K562 (cell line): Measurements from ENCODE around the gene TPRG1L. TPM values are rescaled to one million over a fixed set of nuclear protein-coding genes. Genes with fewer than 3 reads are reported as not detected.

Experiments used
- HCFC1 ChIP-seq: IDR thresholded peaks from 2 replicates; pipeline ENCODE4 v1.6.1; 2012; ENCODE audit warnings: low read depth, low read length, improper control_type of control experiment
- IRF2 ChIP-seq: sonication (generic); formaldehyde crosslinking; IDR thresholded peaks from 2 replicates; pipeline ENCODE4 v1.8.1; 2022; ENCODE audit warnings: mild to moderate bottlenecking, missing genetic modification reagents
- KDM2B ChIP-seq: fragments of 250-450 bp; sonication (Bioruptor Pico); IDR thresholded peaks from 2 replicates; pipeline ENCODE4 v1.8.0; 2021; ENCODE audit warnings: mild to moderate bottlenecking, moderate library complexity
- L3MBTL2 ChIP-seq: fragments of 450-650 bp; IDR thresholded peaks from 2 replicates; pipeline ENCODE4 v1.6.1; 2016; ENCODE audit warnings: mild to moderate bottlenecking, moderate library complexity
- MTA1 ChIP-seq: fragments of 450-650 bp; IDR thresholded peaks from 2 replicates; pipeline ENCODE4 v1.6.1; 2017; ENCODE audit warnings: borderline replicate concordance
- PHB ChIP-seq: fragments of 250-450 bp; sonication (Bioruptor Pico); IDR thresholded peaks from 2 replicates; pipeline ENCODE4 v1.5.0; 2021
- POLR2A ChIP-seq: fragments of 450-650 bp; conservative IDR thresholded peaks from 2 replicates; pipeline ENCODE4 v1.6.1; 2016
- RBM39 ChIP-seq: fragments of 200-400 bp; formaldehyde crosslinking; optimal IDR thresholded peaks from 2 replicates; pipeline ENCODE3; 2018; ENCODE audit warnings: low read depth, low read length
- SOX6 ChIP-seq: fragments of 450-650 bp; IDR thresholded peaks from 2 replicates; pipeline ENCODE4 v1.6.1; 2014; ENCODE audit warnings: mild to moderate bottlenecking
- YY1 ChIP-seq, 3 experiments: IDR thresholded peaks; 2 replicates each; pipeline ENCODE4 v1.6.1; 2011; ENCODE audit warnings: low read length in 2 of 3, mild to moderate bottlenecking in 2 of 3, moderate library complexity in 2 of 3, borderline replicate concordance in 1 of 3, control low read depth in 1 of 3, low read depth in 1 of 3; ENCODE audit not compliant: insufficient read depth in 3 of 3, insufficient replicate concordance in 2 of 3, control insufficient read depth in 1 of 3, insufficient read length in 1 of 3; ENCODE audit errors: extremely low read depth in 1 of 3
- ZBTB12 ChIP-seq: fragments of 250-450 bp; sonication (Bioruptor Pico); IDR thresholded peaks from 2 replicates; pipeline ENCODE4 v1.4.0; 2020
- ZNF699 ChIP-seq: fragments of 250-450 bp; sonication (Bioruptor Pico); IDR thresholded peaks from 2 replicates; pipeline ENCODE4 v1.8.0; 2021; ENCODE audit warnings: mild to moderate bottlenecking, moderate library complexity; ENCODE audit not compliant: insufficient replicate concordance
- ZNF79 ChIP-seq: fragments of 250-450 bp; sonication (Bioruptor Pico); IDR thresholded peaks from 2 replicates; pipeline ENCODE4 v1.4.0; 2020; ENCODE audit warnings: low read depth, mild to moderate bottlenecking, moderate library complexity
- polyA plus RNA-seq, 8 experiments: library from polyadenylated mRNA; depleted of rRNA in 4 of 8; stranded (reverse) in 5 of 8; unstranded in 3 of 8; fragments of >200 nt; fragmentation: Nextera tagmentation in 2 of 8; fragmentation: Illumina TruSeq in 1 of 8; extraction: Ambion mirVana in 2 of 8; extraction: Trizol in 1 of 8; gene quantifications; 2 replicates each; pipeline versions ENCODE4 v1.2.1 to v1.2.3, GENCODE V29; 2011 to 2014; ENCODE audit warnings: inconsistent platforms in 1 of 8, missing spikeins in 1 of 8
- total RNA-seq, 7 experiments: library from RNA; depleted of rRNA in 6 of 7; stranded (reverse); fragments of >200 nt in 6 of 7; fragmentation: Illumina TruSeq in 2 of 7; extraction: Trizol in 2 of 7; gene quantifications; 2 replicates each; pipeline versions ENCODE4 v1.2.1 to v1.2.3, GENCODE V29; 2011 to 2021; ENCODE audit warnings: low replicate concordance in 1 of 7
- TF ChIP-seq, protein P1 (sequence below): sonication (generic); formaldehyde crosslinking; IDR thresholded peaks from 2 replicates; pipeline ENCODE4 v1.8.0; 2022; ENCODE audit warnings: missing genetic modification reagents, mild to moderate bottlenecking, moderate library complexity, borderline replicate concordance
- TF ChIP-seq, protein P2 (sequence below): sonication (generic); formaldehyde crosslinking; IDR thresholded peaks from 2 replicates; pipeline ENCODE4 v1.8.0; 2022; ENCODE audit warnings: mild to moderate bottlenecking, low read depth, missing genetic modification reagents
- TF ChIP-seq, protein P3 (sequence below), 2 experiments: IDR thresholded peaks; 2 replicates each; pipeline ENCODE4 v1.6.1; 2011; ENCODE audit warnings: borderline replicate concordance in 1 of 2, control low read depth in 1 of 2, low read depth in 1 of 2, low read length in 1 of 2, mild to moderate bottlenecking in 1 of 2, mixed read lengths in 1 of 2, moderate library complexity in 1 of 2; ENCODE audit not compliant: insufficient read depth in 1 of 2, insufficient read length in 1 of 2, poor library complexity in 1 of 2, severe bottlenecking in 1 of 2; ENCODE audit errors: extremely low read depth in 1 of 2
- TF ChIP-seq, protein P4 (sequence below), 2 experiments: fragments of 450-650 bp; conservative IDR thresholded peaks; 2 replicates each; pipeline ENCODE4 v1.6.1; 2017; ENCODE audit warnings: mild to moderate bottlenecking in 2 of 2, moderate library complexity in 2 of 2
- TF ChIP-seq, protein P5 (sequence below): fragments of 450-650 bp; IDR thresholded peaks from one replicate; pipeline ENCODE4 v1.6.1; 2018; ENCODE audit warnings: mild to moderate bottlenecking, moderate library complexity; ENCODE audit not compliant: partially characterized antibody

TPRG1L gene
- total and polyA plus RNA-seq, 9 of the 15 experiments (the other 6 are each of a cell fraction or from before 2014, with no cell fraction given): 1.6 to 11.0 (median 6.2) TPM

DNA sequence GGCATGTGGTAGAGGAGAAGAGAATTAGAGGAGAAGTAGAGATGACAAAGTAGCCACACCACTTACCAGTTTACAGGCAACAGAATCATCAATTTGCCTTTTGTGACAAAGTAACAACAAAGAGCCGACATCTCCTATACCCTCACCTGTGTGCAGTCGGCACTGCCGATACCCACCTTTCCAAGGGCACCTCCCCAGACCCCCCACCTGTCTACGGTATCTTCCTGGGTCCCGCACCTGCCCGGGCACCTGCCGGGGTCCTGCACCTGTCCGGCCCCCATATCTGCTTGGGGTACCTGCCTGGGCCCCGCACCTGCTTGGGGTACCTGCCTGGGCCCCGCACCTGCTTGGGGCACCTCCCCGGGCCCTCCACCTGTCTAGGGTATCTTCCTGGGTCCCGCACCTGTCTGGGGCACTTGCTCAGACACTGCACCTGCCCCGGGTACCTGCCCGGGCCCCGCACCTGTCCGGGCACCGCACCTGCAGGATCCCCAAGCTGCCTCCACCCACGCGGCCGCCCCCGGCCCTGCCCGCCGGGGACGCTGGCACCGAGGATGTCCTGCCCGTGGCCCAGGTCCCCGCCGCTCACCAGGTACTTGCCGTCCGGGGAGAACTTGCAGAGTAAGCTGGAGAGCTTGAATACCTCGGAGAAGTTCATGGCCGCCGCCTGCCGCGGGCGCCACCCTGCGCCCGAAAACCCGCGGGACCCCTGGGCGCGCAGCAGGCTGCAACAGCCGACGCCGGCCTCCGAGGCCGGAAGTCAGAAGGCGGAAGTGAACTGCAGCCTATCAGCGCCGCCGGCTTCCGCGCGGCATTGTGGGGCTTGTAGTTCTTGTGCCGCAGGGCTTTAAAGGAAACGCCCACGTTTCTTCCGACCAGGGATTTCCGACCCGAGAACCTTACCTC lies 24.8 kb downstream of the TPRG1L start, which contains the start of gene WRAP73 (continued):
- TF ChIP-seq, protein P1, sequence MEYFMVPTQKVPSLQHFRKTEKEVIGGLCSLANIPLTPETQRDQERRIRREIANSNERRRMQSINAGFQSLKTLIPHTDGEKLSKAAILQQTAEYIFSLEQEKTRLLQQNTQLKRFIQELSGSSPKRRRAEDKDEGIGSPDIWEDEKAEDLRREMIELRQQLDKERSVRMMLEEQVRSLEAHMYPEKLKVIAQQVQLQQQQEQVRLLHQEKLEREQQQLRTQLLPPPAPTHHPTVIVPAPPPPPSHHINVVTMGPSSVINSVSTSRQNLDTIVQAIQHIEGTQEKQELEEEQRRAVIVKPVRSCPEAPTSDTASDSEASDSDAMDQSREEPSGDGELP (CRISPR knock-in tag): peak; percentile 76
- TF ChIP-seq MTA1: peak; percentile 88
- TF ChIP-seq IRF2 (CRISPR knock-in tag): no peak
- 0 out of 2 replicates have a peak, but pooled peaks have one; percentile 46 for TF ChIP-seq PHB (CRISPR knock-in tag)
- no peak for TF ChIP-seq ZNF699
- TF ChIP-seq SOX6: no peak; the same call in 1 of the 2 replicates
- TF ChIP-seq RBM39: no peak
- TF ChIP-seq, protein P2, sequence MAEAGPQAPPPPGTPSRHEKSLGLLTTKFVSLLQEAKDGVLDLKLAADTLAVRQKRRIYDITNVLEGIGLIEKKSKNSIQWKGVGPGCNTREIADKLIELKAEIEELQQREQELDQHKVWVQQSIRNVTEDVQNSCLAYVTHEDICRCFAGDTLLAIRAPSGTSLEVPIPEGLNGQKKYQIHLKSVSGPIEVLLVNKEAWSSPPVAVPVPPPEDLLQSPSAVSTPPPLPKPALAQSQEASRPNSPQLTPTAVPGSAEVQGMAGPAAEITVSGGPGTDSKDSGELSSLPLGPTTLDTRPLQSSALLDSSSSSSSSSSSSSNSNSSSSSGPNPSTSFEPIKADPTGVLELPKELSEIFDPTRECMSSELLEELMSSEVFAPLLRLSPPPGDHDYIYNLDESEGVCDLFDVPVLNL (CRISPR knock-in tag): no peak
- peak; percentile 97 for TF ChIP-seq HCFC1
- TF ChIP-seq, protein P3, sequence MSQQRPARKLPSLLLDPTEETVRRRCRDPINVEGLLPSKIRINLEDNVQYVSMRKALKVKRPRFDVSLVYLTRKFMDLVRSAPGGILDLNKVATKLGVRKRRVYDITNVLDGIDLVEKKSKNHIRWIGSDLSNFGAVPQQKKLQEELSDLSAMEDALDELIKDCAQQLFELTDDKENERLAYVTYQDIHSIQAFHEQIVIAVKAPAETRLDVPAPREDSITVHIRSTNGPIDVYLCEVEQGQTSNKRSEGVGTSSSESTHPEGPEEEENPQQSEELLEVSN (IDR thresholded peaks at IDR 0.05; ENCODE audit: borderline replicate concordance in 1 of 2, extremely low read depth in 1 of 2, insufficient read depth in 1 of 2, insufficient read length in 1 of 2, low read depth in 1 of 2, low read length in 1 of 2, poor library complexity in 1 of 2, severe bottlenecking in 1 of 2): peak; percentile 83 to 97
- peak; percentile 95 for TF ChIP-seq L3MBTL2
- TF ChIP-seq, protein P4, sequence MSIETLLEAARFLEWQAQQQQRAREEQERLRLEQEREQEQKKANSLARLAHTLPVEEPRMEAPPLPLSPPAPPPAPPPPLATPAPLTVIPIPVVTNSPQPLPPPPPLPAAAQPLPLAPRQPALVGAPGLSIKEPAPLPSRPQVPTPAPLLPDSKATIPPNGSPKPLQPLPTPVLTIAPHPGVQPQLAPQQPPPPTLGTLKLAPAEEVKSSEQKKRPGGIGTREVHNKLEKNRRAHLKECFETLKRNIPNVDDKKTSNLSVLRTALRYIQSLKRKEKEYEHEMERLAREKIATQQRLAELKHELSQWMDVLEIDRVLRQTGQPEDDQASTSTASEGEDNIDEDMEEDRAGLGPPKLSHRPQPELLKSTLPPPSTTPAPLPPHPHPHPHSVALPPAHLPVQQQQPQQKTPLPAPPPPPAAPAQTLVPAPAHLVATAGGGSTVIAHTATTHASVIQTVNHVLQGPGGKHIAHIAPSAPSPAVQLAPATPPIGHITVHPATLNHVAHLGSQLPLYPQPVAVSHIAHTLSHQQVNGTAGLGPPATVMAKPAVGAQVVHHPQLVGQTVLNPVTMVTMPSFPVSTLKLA (conservative IDR thresholded peaks at IDR 0.05): peak; percentile 61 to 84
- TF ChIP-seq YY1 (IDR thresholded peaks at IDR 0.05; ENCODE audit: borderline replicate concordance in 1 of 3, control insufficient read depth in 1 of 3, extremely low read depth in 1 of 3, insufficient read depth in 3 of 3, insufficient read length in 1 of 3, insufficient replicate concordance in 2 of 3, low read depth in 1 of 3, low read length in 2 of 3): peak; percentile 52 to 95 (median 91)
- TF ChIP-seq ZBTB12: 0 out of 2 replicates have a peak, but pooled peaks have one; percentile 43
- TF ChIP-seq, protein P5, sequence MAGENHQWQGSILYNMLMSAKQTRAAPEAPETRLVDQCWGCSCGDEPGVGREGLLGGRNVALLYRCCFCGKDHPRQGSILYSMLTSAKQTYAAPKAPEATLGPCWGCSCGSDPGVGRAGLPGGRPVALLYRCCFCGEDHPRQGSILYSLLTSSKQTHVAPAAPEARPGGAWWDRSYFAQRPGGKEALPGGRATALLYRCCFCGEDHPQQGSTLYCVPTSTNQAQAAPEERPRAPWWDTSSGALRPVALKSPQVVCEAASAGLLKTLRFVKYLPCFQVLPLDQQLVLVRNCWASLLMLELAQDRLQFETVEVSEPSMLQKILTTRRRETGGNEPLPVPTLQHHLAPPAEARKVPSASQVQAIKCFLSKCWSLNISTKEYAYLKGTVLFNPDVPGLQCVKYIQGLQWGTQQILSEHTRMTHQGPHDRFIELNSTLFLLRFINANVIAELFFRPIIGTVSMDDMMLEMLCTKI: no peak
- peak; percentile 82; the same call in 1 of the 2 replicates for TF ChIP-seq KDM2B (CRISPR knock-in tag)
- no peak for TF ChIP-seq ZNF79 (CRISPR knock-in tag)
- TF ChIP-seq POLR2A: peak; percentile 83
